ENCODE measurements around the gene DNAAF3. TPM values are rescaled to one million over a fixed set of nuclear protein-coding genes. Genes with fewer than 3 reads are reported as not detected.

The DNAAF3 gene
- total and polyA plus RNA-seq, 2 donors from 2014 or later = 5.1 to 11.4 TPM

DNA sequence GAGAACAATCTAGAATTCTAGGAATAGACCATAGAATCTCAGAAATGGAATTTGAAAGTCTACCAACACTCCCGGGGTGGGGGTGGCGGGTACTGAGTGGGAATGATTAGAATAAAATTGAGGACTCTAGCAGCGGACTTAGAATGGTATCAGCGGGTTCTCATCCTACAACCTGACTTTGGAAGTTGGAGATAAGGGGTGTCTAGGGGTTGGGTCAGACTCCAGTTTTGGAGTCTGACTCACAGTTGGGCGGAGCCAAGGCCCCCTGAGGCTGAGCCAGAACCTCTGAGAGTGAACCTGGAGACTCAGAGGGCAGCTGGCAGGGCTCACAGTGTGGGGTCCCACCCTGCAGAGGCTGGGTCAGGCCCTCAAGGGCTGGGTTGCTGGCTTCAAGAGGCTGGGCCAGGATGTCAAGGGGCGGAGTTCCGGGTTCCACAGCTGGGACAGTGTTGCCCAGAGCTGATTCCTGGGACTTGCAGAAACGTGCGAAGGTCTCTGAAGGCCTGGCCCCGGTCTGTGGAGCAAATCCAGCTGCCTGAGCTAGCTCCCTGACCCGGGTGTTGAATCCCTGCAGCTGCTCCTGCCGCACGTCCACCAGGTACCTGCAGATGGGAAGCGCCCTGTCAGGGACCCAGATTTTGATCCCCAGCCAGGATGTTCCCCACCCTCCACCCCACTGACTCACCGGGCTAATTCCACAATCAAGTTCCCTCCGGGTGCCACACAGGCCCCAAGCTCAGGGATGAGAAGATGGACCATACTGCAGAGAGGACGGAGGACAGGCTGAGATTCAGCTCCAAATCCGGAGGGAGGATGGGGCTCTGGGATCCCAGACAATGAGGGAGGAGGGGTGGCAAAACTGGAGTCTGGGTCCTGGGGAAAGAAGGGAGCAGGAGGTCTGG lies 7.3 kb downstream of the DNAAF3 start:
- peaks cover 7% of the 10 kb centered on the region for H3K27me3 ChIP-seq (ENCODE audit: control insufficient read depth, insufficient read depth, low read length)
- no peak for FAIRE-seq

GRCh38 chr19:55158423-55158822 lies 8.0 kb downstream of the DNAAF3 start:
- no peak for TF ChIP-seq CTCF (IDR thresholded peaks at IDR 0.05; ENCODE audit: borderline replicate concordance, extremely low read depth, insufficient read depth)
- H3K36me3 ChIP-seq (ENCODE audit: control insufficient read depth in 2 of 3, insufficient read depth in 3 of 3, low read length in 3 of 3) = no peaks in the 10 kb centered on the region
- FAIRE-seq (no peak), DNase-seq (no peak)
- H3K9me3 ChIP-seq (ENCODE audit: control insufficient read depth in 2 of 3, insufficient read depth in 1 of 3, low read length in 3 of 3) = no peaks in the 10 kb centered on the region
- H3K27me3 ChIP-seq (ENCODE audit: control insufficient read depth, insufficient read depth, low read length) = peaks cover 7% of the 10 kb centered on the region
- no peak overlapping the region for H3K4me3 ChIP-seq (ENCODE audit: low read length in 3 of 3)
- no peak overlapping the region for H3K27ac ChIP-seq (ENCODE audit: low read depth in 2 of 2, low read length in 2 of 2)
- no peak overlapping the region for H3K9ac ChIP-seq (ENCODE audit: low read length in 3 of 3)
- intact Hi-C loops (cut with DNase I) = loop anchor here (10.0 kb wide), 1 partner anchor 266 kb away; no protein-coding TSS in a partner anchor
- no peaks in the 10 kb centered on the region for H3K4me1 ChIP-seq (ENCODE audit: control insufficient read depth in 2 of 3, insufficient read depth in 2 of 3, low read depth in 1 of 3, low read length in 3 of 3)

More for the DNA sequence above, 7.3 kb downstream of the DNAAF3 start:
- peak in 1 of 5 donors; percentile 52 for DNase-seq
- TF ChIP-seq CTCF (IDR thresholded peaks at IDR 0.05; ENCODE audit: borderline replicate concordance, extremely low read depth, insufficient read depth) = no peak
- H3K9ac ChIP-seq (ENCODE audit: low read length in 3 of 3) = no peak overlapping the region
- H3K9me3 ChIP-seq (ENCODE audit: control insufficient read depth in 2 of 3, insufficient read depth in 1 of 3, low read length in 3 of 3) = no peaks in the 10 kb centered on the region
- H3K4me1 ChIP-seq (ENCODE audit: control insufficient read depth in 2 of 3, insufficient read depth in 2 of 3, low read depth in 1 of 3, low read length in 3 of 3) = no peaks in the 10 kb centered on the region
- intact Hi-C loops (cut with DNase I) = loop anchor here (10.0 kb wide), 1 partner anchor 266 kb away; no protein-coding TSS in a partner anchor
- no peak overlapping the region for H3K4me3 ChIP-seq (ENCODE audit: low read length in 3 of 3)
- H3K27ac ChIP-seq (ENCODE audit: low read depth in 2 of 2, low read length in 2 of 2) = no peak overlapping the region
- H3K36me3 ChIP-seq (ENCODE audit: control insufficient read depth in 2 of 3, insufficient read depth in 3 of 3, low read length in 3 of 3) = no peaks in the 10 kb centered on the region

- H3K27ac ChIP-seq (ENCODE audit: low read depth in 2 of 2, low read length in 2 of 2) = no peak within 1 kb of the TSS
- TF ChIP-seq CTCF (IDR thresholded peaks at IDR 0.05; ENCODE audit: borderline replicate concordance, extremely low read depth, insufficient read depth) = no peak
These were observed 9.1 kb downstream of the DNAAF3 start, which contains the start of gene TNNI3 for GRCh38 chr19:55157064-55157908. Gene TNNI3, minus strand, starts transcription at chr19:55157732. Its CDS starts 143 bp downstream, at chr19:55157589.

More at GRCh38 chr19:55157064-55157908, 9.1 kb downstream of the DNAAF3 start, which contains the start of gene TNNI3:
- FAIRE-seq (no peak), DNase-seq (peak in 1 of 5 donors; percentile 61)
- Histone ChIP-seq H3K9ac (ENCODE audit: low read length in 3 of 3) (no peak within 1 kb of the TSS), H3K9me3 (ENCODE audit: control insufficient read depth in 2 of 3, insufficient read depth in 1 of 3, low read length in 3 of 3) (no peaks in the 10 kb centered on the region), H3K4me1 (ENCODE audit: control insufficient read depth in 2 of 3, insufficient read depth in 2 of 3, low read depth in 1 of 3, low read length in 3 of 3) (no peaks in the 10 kb centered on the region), H3K36me3 (ENCODE audit: control insufficient read depth in 2 of 3, insufficient read depth in 3 of 3, low read length in 3 of 3) (no peaks in the 10 kb centered on the region), H3K4me3 (ENCODE audit: low read length in 3 of 3) (no peak within 1 kb of the TSS), H3K27me3 (ENCODE audit: control insufficient read depth, insufficient read depth, low read length) (peaks cover 4% of the 10 kb centered on the region)
- intact Hi-C loops (cut with DNase I) = loop anchor here (10.0 kb wide), 1 partner anchor 268 kb away; no protein-coding TSS in a partner anchor
